Adipose tissue (tissue), 3 donors: Measurements from ENCODE around the gene B9D1. TPM values are rescaled to one million over a fixed set of nuclear protein-coding genes. Genes with fewer than 3 reads are reported as not detected.

Experiments used
- H3K27ac ChIP-seq: one replicate; pipeline ENCODE4 v1.5.1; 2013; ENCODE audit warnings: low read depth, low read length
- WGBS, 3 donors: extraction: QIAGEN DNeasy Blood & Tissue Kit; methylation state at CpG; one replicate each; pipeline ENCODE4 v1.1.7; 2013; 5-methylcytosine and 5-hydroxymethylcytosine counted together
- polyA plus RNA-seq, 3 donors: library from polyadenylated mRNA; stranded (reverse); fragments of 200-250 nt; gene quantifications; one replicate each; pipeline ENCODE4 v1.2.3, GENCODE V29; 2013
- donor health status: healthy with polysubstance abuse.
- donor health status: Bipolar disorder and iron deficiency.
- donor health status: healthy.

B9D1 gene
- polyA plus RNA-seq, 3 donors = 8.1 to 10.6 (median 8.8) TPM

GRCh38 chr17:19301274-19301951 is 61.1 kb downstream of the B9D1 start:
- no peak overlapping the region for H3K27ac ChIP-seq
- WGBS, 3 donors = 83 to 89% (median 84%) methylated on average over 5 of the region's 5 CpGs

GRCh38 chr17:19299866-19300265 is 62.7 kb downstream of the B9D1 start:
- no peak overlapping the region for H3K27ac ChIP-seq
- WGBS, 3 donors = 96 to 98% (median 97%) methylated on average over 7 of the region's 7 CpGs

GRCh38 chr17:19299214-19299747 is 63.2 kb downstream of the B9D1 start:
- 84 to 87% (median 86%) methylated on average over 4 of the region's 4 CpGs for WGBS, 3 donors
- no peak overlapping the region for H3K27ac ChIP-seq

- 66 to 79% (median 74%) methylated on average over 6 of the region's 6 CpGs for WGBS, 3 donors
- no peak overlapping the region for H3K27ac ChIP-seq
These were observed 63.8 kb downstream of the B9D1 start for GRCh38 chr17:19298569-19299213.

GRCh38 chr17:19296786-19297778 is 65.4 kb downstream of the B9D1 start:
- 81 to 87% (median 85%) methylated on average over 11 of the region's 11 CpGs for WGBS, 3 donors
- no peak overlapping the region for H3K27ac ChIP-seq

- 71 to 88% (median 72%) methylated on average over 8 of the region's 8 CpGs for WGBS, 3 donors
- no peak overlapping the region for H3K27ac ChIP-seq
These were observed 66.9 kb downstream of the B9D1 start for GRCh38 chr17:19295473-19296135.

- 82 to 86% (median 86%) methylated on average over 3 of the region's 3 CpGs for WGBS, 3 donors
- H3K27ac ChIP-seq = no peak overlapping the region
These were observed 68.1 kb downstream of the B9D1 start for GRCh38 chr17:19294443-19294842.

Other genes with a start within 250 kb of the B9D1 start
- 1 to 10 TPM in 2 of 3 donors, under 1 TPM in 1; 0.47 to 3.8 (median 1.5) TPM for gene GRAPL, start 235.1 kb downstream of the B9D1 start, polyA plus RNA-seq
- 10 to 100 TPM in 2 of 3 donors, 1 to 10 TPM in 1; 8.7 to 27.0 (median 14.2) TPM for gene EPN2, start 125.4 kb downstream of the B9D1 start, polyA plus RNA-seq
- 10 to 100 TPM in 2 of 3 donors, 1 to 10 TPM in 1; 4.7 to 21.5 (median 12.9) TPM for gene MAPK7, start 15.8 kb upstream of the B9D1 start, polyA plus RNA-seq
- 100 to 1,000 TPM in 1 of 3 donors, 10 to 100 TPM in 1, 1 to 10 TPM in 1; 8.8 to 117 (median 67.7) TPM for gene MFAP4, start 24.5 kb upstream of the B9D1 start, polyA plus RNA-seq
- gene RNF112, start 48.5 kb upstream of the B9D1 start, polyA plus RNA-seq = 1 to 10 TPM in 1 of 3 donors, under 1 TPM in 2; 0.54 to 3.6 (median 0.84) TPM
- gene SLC47A1, start 171.1 kb upstream of the B9D1 start, polyA plus RNA-seq = 1 to 10 TPM in 1 of 3 donors, under 1 TPM in 2; 0.22 to 1.0 (median 0.36) TPM